Measurements from ENCODE around the gene CCDC12.

CCDC12 gene

DNA sequence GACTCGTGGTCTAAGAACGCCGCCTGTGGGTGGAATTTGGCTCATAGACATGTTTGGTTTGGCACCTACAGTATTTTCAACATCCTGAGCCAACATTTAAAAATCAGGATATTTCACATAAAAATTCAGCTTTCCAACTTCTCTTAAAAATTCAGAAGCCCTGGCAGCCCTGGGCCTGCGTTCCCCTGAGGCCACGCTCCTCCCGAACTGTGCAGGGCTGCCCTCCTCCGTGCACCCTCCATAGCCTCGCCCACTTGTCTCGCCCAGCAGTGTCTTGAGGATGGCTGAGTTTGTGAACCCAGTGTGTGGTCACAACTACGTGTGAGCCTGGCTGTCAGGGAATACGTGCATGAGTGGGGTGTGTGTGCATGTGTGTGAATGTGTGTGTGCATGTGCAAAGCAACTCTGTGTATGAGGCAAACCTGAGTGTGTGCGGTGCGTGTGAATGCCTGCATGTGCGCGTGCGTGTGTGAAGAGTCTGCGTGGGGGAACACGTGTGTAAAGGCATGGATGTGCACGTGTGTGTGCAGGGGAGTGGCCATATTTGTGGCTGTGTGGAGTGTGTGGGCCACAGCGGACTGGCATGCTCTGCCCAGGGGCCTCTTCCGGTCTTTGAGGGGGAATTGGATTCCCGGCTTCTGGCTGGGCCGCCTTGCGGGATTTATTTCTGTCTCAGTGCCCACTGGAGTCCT, 68.1 kb downstream of the CCDC12 start:
- in situ Hi-C loops (cut with MboI; ENCODE audit: low sequenced_read_pairs), result no loop called here

DNA sequence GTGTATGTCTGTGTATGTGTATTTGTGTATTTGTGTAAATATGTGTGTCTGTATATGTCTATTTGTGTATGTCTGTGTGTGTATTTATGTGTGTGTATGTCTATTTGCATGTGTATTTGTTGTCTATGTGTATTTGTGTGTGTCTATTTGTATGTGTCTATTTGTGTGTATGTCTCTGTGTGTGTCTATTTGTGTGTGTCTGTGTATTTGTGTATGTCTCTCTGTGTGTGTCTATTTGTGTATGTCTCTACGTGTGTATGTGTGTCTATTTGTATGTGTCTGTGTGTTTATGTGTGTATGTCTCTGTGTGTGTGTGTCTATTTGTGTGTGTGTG, 68.6 kb downstream of the CCDC12 start:
- in situ Hi-C loops (cut with MboI; ENCODE audit: low sequenced_read_pairs), result no loop called here

DNA sequence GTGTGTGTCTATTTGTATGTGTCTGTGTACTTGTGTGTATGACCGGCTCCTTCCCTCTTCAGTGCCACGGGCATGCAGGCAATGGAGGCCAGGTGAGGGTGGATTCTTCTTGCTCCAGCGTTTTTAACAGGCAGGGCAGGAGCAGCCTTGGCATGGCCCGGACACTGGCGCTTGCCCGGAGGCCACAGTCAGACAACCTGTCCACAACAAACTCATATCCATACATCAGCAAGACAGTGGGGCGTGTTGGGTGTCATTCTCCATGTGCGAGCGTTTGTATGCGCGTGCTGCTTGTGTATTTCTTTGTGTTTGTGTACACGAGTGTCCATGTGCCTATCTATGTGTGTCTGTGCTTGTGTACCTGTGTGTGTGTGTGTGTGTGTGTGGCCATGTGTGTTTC, 69.3 kb downstream of the CCDC12 start:
- in situ Hi-C loops (cut with MboI; ENCODE audit: low sequenced_read_pairs), result no loop called here

DNA sequence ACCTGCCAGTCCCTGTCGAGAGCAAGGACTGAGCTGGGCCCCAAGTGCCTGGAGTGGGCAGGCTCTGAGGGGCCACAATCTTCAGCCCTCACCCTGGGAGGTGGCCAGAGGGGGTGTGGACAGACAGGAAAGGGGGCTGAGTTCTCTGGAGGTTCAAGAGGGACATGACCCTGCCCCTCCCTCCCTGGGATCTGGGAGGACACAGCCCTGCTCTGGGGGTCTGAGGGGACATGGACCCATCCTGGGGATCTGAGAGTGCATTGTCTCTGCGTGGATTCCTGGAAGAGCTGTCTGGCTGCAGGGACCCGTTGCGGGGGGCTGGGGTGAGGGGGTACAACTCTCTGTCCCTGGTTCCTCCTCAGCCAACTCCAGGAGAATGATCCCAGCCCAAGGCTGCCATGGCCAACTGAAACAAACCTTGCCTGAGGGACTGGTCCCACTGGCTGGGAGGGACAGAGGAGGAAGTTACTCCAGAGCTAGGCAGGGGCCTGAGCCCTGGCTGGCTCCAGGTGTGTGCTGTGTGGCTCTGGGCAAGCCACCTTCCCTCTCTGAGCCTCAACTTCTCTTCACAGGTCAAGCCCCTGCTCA, 70.0 kb downstream of the CCDC12 start:
- in situ Hi-C loops (cut with MboI; ENCODE audit: low sequenced_read_pairs), result no loop called here

DNA sequence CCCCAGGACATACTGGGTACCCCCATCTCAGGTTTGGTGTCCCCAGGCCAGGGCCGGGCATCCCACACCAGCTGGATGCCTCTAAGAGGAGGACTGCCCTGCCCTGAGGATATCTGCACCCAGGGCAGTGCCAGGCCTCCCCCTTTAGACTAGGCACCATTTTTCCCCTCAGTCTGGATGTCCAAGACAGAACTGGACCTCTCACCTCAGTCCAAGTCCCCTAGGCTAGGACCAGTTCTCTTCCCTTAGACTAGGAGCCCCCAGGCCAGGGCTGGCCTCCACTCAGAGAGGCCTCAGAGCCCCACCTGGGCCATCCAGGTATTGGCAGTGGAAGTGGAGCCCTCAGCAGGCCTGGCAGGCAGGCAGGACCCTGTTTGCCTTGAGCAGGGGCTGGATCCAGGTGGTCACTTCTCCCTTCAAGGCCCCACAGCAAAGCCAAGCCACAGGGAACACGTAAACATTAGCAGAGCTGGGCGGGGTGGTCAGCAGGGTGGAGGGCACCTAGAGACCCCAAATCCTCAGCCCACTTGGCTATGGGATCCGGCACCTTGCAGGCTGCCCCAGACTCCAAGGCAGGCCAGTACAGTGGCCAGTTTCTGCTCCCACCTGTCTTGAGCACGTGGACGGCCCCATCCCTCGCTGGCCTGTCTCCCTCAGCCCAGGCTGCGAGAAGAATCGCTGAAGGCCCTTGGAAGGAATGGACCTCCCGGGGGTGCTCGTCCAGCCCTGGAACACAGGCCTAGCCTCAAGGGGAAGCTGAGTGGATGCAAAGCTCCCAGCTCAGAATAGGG, 70.7 kb downstream of the CCDC12 start:
- in situ Hi-C loops (cut with MboI; ENCODE audit: low sequenced_read_pairs), result no loop called here

DNA sequence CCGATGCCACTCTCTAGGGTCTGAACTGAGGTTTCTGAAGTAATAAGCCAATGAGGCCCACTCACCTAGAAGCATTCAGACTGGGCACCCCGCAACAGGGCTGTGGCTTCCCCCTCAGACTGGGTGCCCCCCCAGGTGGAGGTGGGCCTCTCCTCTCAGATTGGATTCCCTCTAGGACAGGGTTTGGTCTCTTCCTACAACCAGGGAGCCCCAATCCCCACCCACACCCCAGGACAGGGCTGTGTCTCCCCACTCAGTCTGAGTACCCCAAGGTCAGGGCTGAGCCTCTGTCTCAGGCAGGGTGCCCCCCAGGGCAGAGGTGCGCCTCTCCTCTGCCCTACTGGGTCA, 71.4 kb downstream of the CCDC12 start:
- in situ Hi-C loops (cut with MboI; ENCODE audit: low sequenced_read_pairs), result no loop called here

DNA sequence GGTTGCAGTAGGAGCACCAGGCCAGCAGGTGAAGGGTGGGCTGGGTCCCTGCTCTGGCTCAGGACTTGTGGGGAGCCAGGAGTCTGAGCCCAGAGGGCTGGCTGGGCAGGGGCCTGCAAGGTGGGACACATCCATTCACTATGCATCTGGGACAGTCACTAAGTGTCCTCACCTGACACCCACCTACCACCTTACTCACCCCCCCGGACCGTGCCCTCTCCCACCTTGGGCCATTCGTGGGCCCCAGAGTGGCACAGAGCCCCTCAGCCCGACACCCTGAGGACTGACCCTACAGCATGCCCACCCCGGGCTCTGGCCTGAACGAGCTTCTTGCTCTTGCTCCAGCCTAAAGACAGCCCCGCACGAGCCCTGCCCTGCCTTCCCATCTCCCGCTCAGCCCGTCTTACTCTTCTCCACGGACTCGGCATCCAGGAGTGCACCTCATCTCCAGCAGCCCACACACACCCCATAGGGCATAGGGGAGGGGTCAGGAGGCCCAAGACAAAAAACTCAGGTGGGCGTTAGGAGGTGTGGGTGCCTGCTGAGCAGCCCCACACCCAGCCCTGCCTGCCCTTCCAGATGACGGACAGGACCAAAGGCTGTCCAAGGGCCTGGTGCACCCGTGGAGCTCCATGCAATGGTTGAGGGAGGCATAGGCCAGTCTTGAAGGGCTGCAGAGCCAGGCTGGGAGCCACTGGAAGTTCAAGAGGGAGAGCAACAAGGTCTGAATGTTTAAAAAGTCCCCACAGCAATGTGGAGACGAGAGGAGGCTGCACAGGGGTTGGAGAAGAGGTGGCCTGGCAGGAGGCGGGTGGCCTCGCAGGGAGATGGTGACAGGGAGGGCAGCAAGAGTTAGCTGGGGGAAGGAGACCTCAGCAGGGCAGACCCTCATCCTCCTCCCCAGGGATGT, 72.0 kb downstream of the CCDC12 start:
- in situ Hi-C loops (cut with MboI; ENCODE audit: low sequenced_read_pairs), result no loop called here

DNA sequence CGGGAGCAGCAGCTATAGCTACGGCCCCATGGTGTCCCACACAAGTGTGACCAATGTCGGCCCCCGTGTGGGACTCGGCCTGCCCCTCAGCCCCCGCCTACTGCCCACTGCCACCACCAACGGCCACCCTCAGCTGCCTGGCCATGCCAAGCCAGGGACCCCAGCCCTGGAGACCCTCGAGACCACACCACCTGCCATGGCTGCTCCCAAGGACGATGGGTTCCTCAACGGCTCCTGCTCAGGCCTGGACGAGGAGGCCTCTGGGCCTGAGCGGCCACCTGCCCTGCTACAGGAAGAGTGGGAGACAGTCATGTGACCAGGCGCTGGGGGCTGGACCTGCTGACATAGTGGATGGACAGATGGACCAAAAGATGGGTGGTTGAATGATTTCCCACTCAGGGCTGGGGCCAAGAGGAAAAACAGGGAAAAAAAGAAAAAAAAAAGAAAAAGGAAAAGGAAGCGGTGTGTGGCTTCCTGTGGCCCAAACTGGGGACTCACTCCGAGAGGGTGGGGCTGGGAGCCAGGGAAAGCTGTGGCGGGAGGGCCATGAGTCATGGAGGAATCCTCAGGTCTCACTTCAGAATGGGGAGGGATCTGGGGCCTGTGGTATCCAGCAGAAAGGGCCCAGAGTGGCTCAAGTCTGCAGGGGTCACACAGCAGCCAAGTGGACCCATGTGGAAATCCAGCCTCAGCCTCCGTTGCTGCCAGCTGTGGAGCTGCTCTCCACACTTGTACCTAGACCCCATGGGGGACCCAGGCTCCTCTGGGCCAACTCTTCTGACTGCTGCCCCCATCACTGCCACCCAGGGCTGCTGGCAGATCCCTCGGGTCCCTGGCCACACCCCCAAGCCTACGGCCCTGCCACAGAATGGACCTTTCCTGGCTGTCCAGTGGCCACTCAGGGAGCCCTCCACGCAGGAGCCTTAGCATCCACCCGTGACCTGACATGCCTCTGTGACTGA, 72.9 kb downstream of the CCDC12 start:
- in situ Hi-C loops (cut with MboI; ENCODE audit: low sequenced_read_pairs), result no loop called here

DNA sequence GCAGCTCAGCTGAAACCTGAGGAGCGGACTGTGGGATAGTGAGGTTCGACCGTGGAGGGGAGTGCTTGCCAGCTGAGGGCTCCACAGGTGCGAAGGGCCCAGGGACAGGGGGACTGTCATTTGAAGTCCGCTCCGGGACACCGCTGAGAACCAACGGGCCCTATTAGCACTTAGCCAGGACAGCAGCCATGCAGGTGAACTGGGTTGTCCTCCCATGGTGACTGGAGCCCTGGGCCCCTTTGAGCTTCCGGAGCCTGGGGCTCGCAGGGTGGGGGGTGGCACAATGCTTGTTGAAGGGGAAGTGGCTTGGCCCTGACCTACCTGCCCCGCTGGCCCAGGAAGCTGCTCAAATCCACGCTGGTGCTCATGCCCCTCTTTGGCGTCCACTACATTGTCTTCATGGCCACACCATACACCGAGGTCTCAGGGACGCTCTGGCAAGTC, 74.3 kb downstream of the CCDC12 start:
- in situ Hi-C loops (cut with MboI; ENCODE audit: low sequenced_read_pairs), result no loop called here

DNA sequence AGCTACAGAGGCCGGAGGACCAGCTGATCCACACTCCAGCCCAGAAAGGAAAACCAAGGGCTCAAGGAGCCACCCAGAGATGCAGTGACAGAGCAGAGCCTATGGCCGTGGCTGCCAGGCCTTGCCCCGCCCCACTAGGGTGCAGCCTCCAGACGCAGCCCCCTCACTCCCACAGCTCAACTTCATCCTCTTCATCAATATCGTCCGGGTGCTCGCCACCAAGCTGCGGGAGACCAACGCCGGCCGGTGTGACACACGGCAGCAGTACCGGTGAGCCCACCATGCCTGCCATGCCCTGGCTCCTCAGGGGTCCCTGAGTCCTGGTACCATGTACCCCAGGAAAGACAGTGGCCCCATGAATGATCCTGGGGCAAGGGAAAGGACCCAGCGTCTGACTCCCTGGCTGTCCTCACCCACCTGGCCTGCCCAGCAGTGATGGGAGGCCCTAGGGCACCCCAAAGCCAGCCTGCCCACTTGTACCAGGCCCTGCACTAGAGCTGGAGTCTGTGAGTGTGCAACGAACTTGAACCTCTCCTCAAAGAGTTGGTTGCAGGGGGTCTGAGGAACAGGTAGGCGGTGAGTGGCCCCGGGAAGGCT, 74.9 kb downstream of the CCDC12 start:
- in situ Hi-C loops (cut with MboI; ENCODE audit: low sequenced_read_pairs), result no loop called here

DNA sequence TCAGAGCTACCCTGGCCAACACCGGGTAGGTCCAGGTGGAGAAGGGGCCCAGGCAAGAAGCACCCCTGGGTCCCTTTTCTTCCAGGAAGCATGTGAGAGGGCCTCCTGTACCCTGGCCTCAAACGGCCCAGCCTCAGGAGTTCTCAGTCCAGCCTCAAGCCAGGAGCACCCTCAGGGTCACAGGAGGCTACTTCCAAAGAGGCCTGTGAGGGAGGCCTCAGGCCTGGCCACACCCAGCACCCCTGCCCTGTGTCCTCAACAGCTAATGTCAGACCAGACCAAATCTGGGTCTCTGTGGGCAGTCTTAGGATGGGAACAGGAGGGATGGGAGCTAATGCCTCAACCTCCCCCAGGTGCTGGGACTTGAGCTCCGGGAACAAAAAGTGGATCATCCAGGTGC, 75.5 kb downstream of the CCDC12 start:
- in situ Hi-C loops (cut with MboI; ENCODE audit: low sequenced_read_pairs), result no loop called here

DNA sequence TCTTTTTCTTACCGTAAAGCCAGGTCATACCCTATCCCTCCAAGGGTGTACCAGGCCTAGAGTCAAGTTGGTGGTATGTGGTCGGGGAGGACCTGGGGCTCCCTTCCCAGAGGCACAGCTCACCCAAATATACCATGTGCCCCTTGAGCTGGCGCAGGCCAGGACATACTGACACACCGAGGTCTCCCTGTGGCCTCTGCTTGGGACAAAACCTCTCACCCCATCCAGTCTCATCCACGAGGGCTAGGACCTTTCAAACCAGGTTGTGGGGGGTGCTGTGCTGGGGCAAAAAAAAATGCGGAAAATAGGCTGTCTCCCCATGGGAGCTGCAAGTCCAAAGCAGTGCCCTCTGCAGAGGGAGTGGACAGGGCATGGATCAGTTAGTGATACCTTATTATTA, 76.2 kb downstream of the CCDC12 start:
- in situ Hi-C loops (cut with MboI; ENCODE audit: low sequenced_read_pairs), result no loop called here

DNA sequence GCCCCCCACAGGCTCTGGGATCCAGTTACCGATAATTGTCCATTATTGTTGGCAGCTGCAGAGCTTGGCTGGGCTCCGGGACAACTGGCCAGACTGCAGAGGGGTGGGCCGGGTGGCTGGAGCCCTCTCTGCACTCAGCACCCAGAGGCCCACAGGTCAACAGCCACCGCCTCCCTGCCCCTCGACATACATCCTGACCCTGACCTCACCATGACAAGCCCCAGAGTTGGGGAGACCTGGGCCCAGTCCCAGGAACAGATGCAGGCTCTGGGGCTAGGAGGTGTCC, 76.6 kb downstream of the CCDC12 start:
- in situ Hi-C loops (cut with MboI; ENCODE audit: low sequenced_read_pairs), result no loop called here

DNA sequence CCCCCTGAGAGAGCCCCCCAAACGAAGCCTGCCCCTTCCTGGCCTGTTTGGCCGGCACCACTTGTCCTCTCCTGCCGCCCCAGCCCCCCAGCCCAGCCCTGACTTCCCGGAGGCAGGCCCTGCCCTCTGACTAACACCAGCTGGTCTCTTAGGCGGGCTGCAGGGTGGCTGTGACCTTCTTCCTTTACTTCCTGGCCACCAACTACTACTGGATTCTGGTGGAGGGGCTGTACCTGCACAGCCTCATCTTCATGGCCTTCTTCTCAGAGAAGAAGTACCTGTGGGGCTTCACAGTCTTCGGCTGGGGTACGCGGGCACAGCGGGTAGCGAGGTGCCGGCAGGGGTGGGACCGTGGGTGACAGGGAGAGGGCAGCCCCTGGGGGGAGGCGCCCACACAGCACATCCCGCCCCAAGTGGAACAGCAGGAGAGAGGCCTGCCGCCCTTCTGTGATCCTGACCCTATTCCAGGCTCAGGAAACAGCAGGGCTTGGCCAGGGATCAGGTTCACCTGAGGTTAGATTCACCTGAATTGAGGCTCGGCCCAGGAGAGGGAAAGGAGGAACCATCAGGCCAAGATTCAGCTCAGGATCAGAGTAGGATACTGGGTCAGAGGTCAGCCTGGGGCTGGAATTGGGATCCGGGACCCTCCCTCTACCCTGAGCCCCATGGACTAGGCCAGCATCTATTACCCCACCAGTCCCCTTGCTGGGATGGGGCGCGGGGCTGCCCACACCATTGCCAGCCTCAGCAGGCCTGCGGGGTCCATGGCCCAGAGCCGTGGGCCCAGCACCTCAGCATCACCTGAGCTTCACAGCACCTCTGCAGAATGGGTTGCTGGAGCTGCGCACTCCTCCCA, 77.2 kb downstream of the CCDC12 start:
- in situ Hi-C loops (cut with MboI; ENCODE audit: low sequenced_read_pairs), result no loop called here

DNA sequence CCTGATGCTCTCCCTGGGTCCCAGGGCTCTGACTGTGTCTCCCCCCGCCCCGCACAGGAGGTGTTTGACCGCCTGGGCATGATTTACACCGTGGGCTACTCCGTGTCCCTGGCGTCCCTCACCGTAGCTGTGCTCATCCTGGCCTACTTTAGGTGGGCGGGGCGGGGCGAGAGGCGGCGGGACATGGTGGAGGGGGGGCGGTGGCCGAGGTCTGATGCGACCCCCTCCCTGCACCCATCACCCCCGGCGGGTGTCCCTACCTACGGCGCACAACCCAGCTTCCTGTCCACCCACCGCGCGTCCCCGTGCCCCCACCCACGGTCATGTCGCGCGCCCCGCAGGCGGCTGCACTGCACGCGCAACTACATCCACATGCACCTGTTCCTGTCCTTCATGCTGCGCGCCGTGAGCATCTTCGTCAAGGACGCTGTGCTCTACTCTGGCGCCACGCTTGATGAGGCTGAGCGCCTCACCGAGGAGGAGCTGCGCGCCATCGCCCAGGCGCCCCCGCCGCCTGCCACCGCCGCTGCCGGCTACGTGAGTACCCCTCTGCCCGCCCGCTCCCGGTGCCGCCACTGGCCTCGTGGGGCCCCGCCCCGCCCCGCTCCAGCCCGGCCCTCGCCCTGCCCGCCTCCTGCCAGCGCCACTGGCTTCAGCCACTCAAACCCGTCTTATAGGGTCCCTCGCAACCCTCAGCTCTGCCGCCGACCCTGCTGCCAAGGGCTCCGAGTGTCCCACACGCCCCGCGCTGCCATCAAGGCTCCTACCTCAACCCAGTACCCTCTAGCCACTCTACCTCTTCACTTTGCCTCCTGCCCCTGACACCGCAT, 78.0 kb downstream of the CCDC12 start:
- in situ Hi-C loops (cut with MboI; ENCODE audit: low sequenced_read_pairs), result no loop called here

DNA sequence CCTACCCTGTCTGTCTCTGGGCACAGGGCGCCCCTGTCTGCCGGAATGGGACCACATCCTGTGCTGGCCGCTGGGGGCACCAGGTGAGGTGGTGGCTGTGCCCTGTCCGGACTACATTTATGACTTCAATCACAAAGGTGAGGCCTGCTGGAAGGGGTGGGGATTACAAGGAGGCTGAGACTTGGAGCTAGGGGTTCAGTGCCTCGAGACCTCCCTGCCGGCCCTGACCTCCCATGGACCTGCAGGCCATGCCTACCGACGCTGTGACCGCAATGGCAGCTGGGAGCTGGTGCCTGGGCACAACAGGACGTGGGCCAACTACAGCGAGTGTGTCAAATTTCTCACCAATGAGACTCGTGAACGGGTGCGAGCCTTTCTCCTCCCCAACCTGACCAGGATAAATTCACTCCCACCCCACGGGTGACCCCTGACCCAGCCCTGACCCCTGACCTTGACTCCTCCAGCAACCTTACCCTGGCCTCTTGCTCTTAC, 78.7 kb downstream of the CCDC12 start:
- in situ Hi-C loops (cut with MboI; ENCODE audit: low sequenced_read_pairs), result no loop called here

DNA sequence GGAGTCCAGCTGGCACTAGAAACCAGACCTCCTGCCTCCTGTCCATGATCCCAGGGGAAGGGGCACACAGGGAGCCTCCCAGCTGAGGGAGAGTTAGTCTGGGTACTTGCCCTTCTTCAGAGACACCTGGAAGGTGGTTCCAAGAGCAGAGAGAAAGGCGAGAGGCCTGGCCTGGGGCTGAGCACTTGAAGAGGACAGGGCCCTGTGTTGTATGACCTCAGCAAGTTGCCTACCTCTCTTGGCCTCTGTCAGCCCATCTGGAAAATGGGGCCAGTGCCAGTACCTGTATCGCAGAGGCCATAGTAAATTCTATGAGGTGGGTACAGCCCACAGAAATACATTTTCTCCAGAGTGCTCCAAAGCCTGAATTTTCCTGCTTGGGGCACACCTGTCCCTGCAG, 79.5 kb downstream of the CCDC12 start:
- in situ Hi-C loops (cut with MboI; ENCODE audit: low sequenced_read_pairs), result no loop called here

DNA sequence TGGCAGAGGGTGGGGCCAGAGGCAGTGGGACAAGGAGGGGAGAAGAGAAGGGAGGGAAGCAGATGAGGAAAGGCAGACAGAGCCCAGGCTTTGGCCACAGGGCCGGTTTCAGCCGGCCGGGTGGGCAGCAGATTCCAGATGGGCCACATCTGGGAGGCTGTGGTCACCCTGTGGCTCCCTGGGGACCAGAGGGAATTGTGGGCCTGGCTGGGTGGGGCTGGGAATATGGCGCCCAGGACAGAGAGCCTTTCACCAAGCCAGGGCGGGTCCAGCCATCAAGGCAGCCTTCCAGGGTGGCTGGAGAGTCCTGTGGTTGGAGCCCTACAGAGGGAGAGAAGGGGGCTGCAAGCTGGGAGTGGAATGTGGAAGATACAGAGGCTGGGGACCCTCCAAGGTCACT, 80.2 kb downstream of the CCDC12 start:
- in situ Hi-C loops (cut with MboI; ENCODE audit: low sequenced_read_pairs), result no loop called here

Data from HL-60/S4 treated with retinoic acid at 250 ng/mL for 4 days and 3 days (cell line).